Measurements from ENCODE around the gene GPAT3. TPM values are rescaled to one million over a fixed set of nuclear protein-coding genes. Genes with fewer than 3 reads are reported as not detected.
A peak's percentile ranks its signal among the peaks of the same experiment; 100 is the strongest.
"Not testable (repeated sequence)": the region's sequence is repeated elsewhere in the genome, so short reads cannot be mapped to it uniquely, and the experiment has no call there.

The GPAT3 gene
- total RNA-seq, 4 donors from 2014 or later, result 11.8 to 23.4 (median 21.0) TPM

DNA sequence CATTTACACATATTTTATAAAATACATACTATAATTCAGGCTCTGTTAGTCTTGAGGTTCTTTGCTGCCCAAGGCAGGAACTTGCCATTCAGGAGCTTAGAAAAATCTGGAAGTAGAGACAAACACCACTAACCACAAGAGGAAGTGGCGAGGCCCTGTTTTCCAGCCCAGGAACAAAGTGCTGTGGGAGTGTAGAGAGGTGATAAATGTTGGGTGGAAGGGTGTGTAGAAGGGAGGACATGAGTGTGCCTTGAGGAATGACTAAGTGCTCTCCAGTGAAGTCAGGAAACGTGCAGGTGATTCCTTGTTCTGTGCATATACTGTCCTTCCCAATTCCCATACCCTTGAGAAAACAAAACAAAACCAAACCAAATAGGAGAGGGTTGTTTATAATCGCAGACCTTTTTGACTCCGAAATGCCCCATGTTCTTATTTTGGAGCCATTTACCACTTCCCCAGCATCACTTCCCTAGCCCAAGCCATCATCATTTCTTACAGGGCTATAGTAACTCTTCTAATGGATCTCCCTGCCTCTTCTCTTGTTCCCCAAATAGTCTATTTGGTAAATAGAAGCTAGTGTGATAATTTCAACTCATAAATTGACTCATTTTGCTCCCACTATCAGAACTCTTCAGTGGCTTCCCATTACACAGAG is 83.2 kb downstream of the GPAT3 start:
- TF ChIP-seq CTCF (IDR thresholded peaks at IDR 0.05), result no peak
- no peak for ATAC-seq (ENCODE audit: low FRiP score)
- no peak for DNase-seq (ENCODE audit: low spot score)

DNA sequence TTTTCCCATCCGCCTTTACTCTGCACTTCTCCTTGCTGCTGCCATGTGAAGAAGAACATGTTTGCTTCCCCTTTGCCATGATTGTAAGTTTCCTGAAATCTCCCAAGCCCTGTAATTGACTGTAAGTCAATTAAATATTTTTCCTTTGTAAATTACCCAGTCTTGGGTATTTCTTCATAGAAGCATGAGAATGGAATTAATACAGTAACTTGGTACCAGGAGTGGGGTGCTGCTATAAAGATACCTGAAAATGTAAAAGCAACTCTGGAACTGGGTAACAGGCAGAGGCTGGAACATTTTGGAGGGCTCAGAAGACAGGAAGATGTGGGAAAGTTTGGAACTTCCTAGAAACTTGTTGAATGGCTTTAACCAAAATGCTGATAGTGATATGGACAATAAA is 86.2 kb downstream of the GPAT3 start:
- not testable (repeated sequence) for DNase-seq (ENCODE audit: low spot score)

DNA sequence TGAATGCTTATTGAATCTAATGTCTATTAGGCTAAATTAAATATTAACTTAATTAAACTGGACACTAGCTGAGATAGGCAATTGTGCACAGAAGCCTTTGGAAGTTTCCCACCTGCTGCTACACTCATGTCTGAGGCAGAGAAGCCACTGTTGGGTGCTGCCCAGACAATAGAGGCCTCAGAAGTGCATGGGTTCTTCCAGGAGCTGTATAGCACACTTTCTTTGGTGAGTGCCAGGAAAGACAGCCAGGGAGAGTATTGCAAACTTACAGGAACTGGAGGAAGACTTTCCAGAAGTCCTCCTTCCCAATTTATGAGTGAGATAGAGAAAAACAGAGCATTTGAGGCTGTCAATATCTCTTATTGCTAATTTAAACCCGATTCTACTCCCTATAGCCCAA is 89.9 kb downstream of the GPAT3 start:
- no peak for ATAC-seq (ENCODE audit: low FRiP score)
- no peak for TF ChIP-seq CTCF (IDR thresholded peaks at IDR 0.05)
- DNase-seq (ENCODE audit: low spot score), result no peak

More for the DNA sequence above, 86.2 kb downstream of the GPAT3 start:
- ATAC-seq (ENCODE audit: low FRiP score), result not testable (repeated sequence)

DNA sequence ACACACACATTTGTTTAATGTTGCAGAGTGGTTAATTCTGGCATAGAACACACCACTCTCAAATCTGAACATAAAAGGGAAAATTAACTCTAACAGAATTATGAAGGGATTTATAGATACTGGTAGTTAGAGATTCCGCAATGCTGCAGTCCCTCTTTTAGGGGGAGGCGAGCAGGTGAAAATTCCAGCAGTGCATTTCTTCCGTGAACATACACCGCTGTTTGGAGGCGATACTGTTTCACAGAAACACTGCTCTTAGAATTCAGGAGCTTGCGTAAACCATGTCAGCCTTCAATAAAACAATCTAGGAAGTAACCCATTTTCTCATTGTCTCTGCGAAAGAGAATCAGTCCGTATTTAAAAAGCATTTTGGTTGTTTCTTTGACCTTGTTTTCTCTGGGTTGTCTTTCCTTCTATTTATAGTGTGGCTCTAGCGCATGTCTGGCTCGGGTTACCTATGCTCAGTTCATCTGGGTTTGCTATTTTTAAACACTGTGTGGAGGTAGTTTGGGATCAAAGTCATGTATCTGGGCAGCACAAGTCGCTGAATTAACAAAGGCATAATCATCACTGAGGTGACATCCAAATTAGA is 90.4 kb downstream of the GPAT3 start:
- ATAC-seq (ENCODE audit: low FRiP score) (no peak), DNase-seq (ENCODE audit: low spot score) (no peak)
- TF ChIP-seq CTCF (IDR thresholded peaks at IDR 0.05), result no peak

DNA sequence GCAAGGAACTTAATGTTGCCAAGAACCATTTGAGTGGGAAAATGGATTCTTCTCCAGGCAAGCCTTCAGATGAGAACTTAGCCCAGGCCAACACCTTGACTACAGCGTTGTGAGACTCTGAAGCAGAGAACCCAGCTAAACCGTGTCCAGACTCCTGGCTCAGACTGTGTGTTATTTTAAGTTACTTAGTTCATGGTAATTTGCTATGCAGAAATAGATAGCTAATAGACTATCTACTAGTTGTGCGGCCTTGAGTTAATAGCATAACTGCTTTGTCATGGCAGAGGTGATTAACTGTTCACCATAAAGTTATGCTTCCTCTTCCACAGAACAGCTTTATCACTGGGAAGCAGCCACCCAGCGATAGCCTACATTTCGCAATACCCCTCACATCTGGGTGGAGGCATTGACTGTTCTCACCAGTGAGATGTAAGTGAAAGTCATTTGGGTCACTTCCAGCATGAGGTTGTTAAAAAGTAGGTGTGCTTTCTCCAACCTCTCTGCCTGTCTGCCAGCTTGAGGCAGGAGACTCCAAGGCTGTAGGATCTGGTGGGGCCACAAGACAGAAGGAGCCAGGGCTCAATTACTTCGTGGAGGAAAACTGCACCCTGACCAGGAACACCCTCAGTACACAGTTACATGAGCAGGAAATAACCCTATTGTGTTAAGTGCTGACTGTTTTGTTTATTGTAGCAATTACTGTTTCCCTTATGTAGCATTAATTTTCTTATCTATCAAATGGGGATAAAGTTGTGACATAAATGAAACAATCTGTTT is 94.2 kb downstream of the GPAT3 start:
- DNase-seq (ENCODE audit: low spot score), result no peak
- peak; percentile 74 for ATAC-seq (ENCODE audit: low FRiP score)
- TF ChIP-seq CTCF (IDR thresholded peaks at IDR 0.05), result no peak

DNA sequence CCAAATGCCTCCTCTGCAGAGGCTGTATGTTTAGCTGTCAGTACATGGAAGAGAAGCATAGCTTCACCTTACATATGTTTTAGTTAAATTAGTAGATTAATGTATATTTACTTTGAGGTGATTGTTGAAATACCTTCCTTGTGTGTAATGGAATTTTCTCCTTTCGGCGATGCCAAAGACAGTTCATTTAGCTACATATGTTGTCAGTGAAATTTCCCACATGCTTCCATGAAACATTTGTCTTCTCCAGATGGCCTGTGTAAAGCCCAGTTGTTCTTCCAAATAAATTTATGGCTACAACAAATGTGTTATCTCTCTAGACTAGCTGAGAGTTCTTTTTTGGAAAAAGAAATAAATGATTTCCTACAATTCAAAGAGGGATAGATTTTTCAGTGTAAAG is 95.2 kb downstream of the GPAT3 start:
- no peak for DNase-seq (ENCODE audit: low spot score)
- no peak for TF ChIP-seq CTCF (IDR thresholded peaks at IDR 0.05)
- no peak for ATAC-seq (ENCODE audit: low FRiP score)

DNA sequence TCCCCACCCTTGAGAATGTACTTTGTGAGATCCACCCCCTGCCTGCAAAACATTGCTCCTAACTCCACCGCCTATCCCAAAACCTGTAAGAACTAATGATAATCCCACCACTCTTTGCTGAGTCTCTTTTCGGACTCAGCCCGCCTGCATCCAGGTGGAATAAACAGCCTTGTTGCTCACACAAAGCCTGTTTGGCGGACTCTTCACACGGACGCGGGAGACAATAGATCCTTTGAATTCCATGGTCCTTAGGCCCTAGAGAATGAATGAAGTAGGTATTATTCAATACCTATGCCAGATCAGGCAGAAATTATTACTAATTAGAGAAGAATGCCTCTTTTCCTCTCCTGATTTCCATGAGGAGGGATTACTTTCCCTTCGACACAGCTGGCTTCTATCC is 101.0 kb downstream of the GPAT3 start:
- no peak for DNase-seq (ENCODE audit: low spot score)
- no peak for ATAC-seq (ENCODE audit: low FRiP score)
- TF ChIP-seq CTCF (IDR thresholded peaks at IDR 0.05), result no peak

All from omental fat pad (tissue), 4 donors.